NCI-H526 treated with DMSO at 0.1 percent for 48 hours (cell line): Measurements from ENCODE around the gene CKMT2.
A peak's percentile ranks its signal among the peaks of the same experiment; 100 is the strongest.
"Not testable (repeated sequence)": the region's sequence is repeated elsewhere in the genome, so short reads cannot be mapped to it uniquely, and the experiment has no call there.

ENCODE experiments used
- DNase-seq: peaks from one replicate; lab custom pipeline; 2025; lab: John Stamatoyannopoulos, UW

CKMT2 gene

GRCh38 chr5:81251922-81252321 is 18.8 kb downstream of the CKMT2 start:
- no peak for DNase-seq

GRCh38 chr5:81252904-81253303 is 19.8 kb downstream of the CKMT2 start:
- DNase-seq: no peak

GRCh38 chr5:81253875-81254274 is 20.8 kb downstream of the CKMT2 start:
- DNase-seq: no peak

GRCh38 chr5:81254886-81255559 is 21.9 kb downstream of the CKMT2 start:
- no peak for DNase-seq

GRCh38 chr5:81256766-81257165 is 23.6 kb downstream of the CKMT2 start:
- no peak for DNase-seq

GRCh38 chr5:81262796-81263195 is 29.7 kb downstream of the CKMT2 start:
- not testable (repeated sequence) for DNase-seq

- DNase-seq: no peak
These were observed 32.0 kb downstream of the CKMT2 start for GRCh38 chr5:81265101-81265500.

GRCh38 chr5:81268521-81269196 is 35.5 kb downstream of the CKMT2 start:
- no peak for DNase-seq

- DNase-seq: no peak
These were observed 36.8 kb downstream of the CKMT2 start for GRCh38 chr5:81269751-81270393.

GRCh38 chr5:81270394-81271027 is 37.4 kb downstream of the CKMT2 start:
- not testable (repeated sequence) for DNase-seq

- DNase-seq: no peak
These were observed 50.9 kb downstream of the CKMT2 start for GRCh38 chr5:81283976-81284375.

GRCh38 chr5:81286059-81286617 is 53.0 kb downstream of the CKMT2 start:
- no peak for DNase-seq

GRCh38 chr5:81288021-81288433 is 54.9 kb downstream of the CKMT2 start:
- no peak for DNase-seq

- no peak for DNase-seq
These were observed 57.0 kb downstream of the CKMT2 start for GRCh38 chr5:81290146-81290545.

- DNase-seq: no peak
These were observed 59.0 kb downstream of the CKMT2 start for GRCh38 chr5:81292130-81292529.

- DNase-seq: not testable (repeated sequence)
These were observed 60.9 kb downstream of the CKMT2 start for GRCh38 chr5:81294021-81294420.

GRCh38 chr5:81297531-81297930 is 64.4 kb downstream of the CKMT2 start:
- DNase-seq: no peak

GRCh38 chr5:81300921-81301270 is 67.8 kb downstream of the CKMT2 start:
- DNase-seq: no peak

- DNase-seq: peak; percentile 71
These were observed 68.3 kb downstream of the CKMT2 start, which contains the start of gene ZCCHC9 for GRCh38 chr5:81301271-81302015. ZCCHC9 (plus strand) TSS chr5:81301587; CDS start chr5:81304758, 3,171 bp downstream.

- no peak for DNase-seq
These were observed 69.5 kb downstream of the CKMT2 start for GRCh38 chr5:81302596-81302995.

GRCh38 chr5:81303563-81303962 is 70.4 kb downstream of the CKMT2 start:
- no peak for DNase-seq

GRCh38 chr5:81305785-81306184 is 72.7 kb downstream of the CKMT2 start:
- DNase-seq: no peak
